H7 (cell line): ENCODE results near the gene GRAPL. TPM values are rescaled to one million over a fixed set of nuclear protein-coding genes. Genes with fewer than 3 reads are reported as not detected.
A peak's percentile ranks its signal among the peaks of the same experiment; 100 is the strongest.
"Not testable (repeated sequence)": the region's sequence is repeated elsewhere in the genome, so short reads cannot be mapped to it uniquely, and the experiment has no call there.

ENCODE experiments used
- DNase-seq: peaks from one replicate; pipeline ENCODE4 v3.0.0; 2012
- H3K27me3 ChIP-seq: 2 replicates; pipeline ENCODE4 v1.6.0; 2011; ENCODE audit warnings: mild to moderate bottlenecking, low read length; ENCODE audit not compliant: control insufficient read depth, insufficient read depth
- H3K36me3 ChIP-seq: replicated peaks from 2 replicates; pipeline ENCODE4 v1.5.1; 2011; ENCODE audit warnings: low read length; ENCODE audit not compliant: control insufficient read depth, insufficient read depth
- H3K4me3 ChIP-seq: 2 replicates; pipeline ENCODE4 v1.5.1; 2011; ENCODE audit warnings: low read depth, mild to moderate bottlenecking, control low read depth, low read length, moderate library complexity; ENCODE audit not compliant: insufficient read depth
- total RNA-seq: library from RNA; depleted of rRNA; stranded (reverse); fragments of >200 nt; shearing (Covaris generic); gene quantifications from 2 replicates; pipeline ENCODE4 v1.2.3, GENCODE V29; 2014; rRNA removed

The GRAPL gene
- total RNA-seq, 1 experiment from 2014 or later: not detected

GRCh38 chr17:19196382-19197204, 69.2 kb downstream of the GRAPL start:
- DNase-seq, H3K27me3 ChIP-seq, H3K36me3 ChIP-seq: not testable (repeated sequence)
- H3K4me3 ChIP-seq: peak overlapping the region; percentile 14; the same call in 1 of the 2 replicates

DNA sequence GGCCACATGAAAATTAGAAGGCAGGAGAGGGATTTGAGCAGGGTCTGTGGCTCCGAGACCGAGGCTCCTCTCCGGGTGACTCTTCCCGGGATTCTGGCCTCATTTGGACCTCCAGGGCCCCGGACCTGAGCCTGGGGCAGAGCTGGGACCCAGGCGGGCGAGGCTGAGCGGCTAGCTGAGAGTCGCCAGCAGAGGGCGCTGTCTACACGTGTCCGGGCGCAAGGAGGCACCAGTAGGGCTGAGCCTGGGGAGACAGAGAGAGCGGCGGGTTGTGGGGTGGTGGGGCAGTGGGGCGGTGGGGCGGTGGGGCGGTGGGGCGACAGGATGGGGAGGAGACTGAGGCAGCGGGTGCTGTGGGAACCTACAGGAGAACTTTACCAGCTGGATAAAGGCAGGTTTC, 75.1 kb downstream of the GRAPL start:
- not testable (repeated sequence) for DNase-seq, H3K27me3 ChIP-seq, H3K36me3 ChIP-seq, H3K4me3 ChIP-seq

DNA sequence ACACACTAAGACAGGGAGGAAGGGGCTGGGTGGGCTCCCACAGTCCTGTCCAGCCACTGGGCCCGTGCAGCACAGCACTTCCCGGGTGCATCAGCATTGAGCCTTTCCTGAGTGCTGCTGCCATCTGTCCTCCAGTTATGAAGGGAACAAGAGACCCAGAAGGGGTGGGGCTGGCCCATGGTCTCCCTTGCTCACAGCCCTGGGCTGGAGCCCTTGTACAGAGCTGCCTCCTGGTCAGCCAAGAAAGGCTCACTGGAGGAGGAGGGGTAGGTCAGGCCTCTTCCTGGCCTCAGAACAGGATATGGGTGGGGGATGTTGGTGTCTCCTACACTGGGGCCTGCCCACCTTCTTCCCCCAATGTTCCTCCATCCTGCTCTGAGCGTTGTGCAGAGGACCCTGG, 76.0 kb downstream of the GRAPL start:
- not testable (repeated sequence) for DNase-seq, H3K4me3 ChIP-seq, H3K27me3 ChIP-seq

More for the DNA sequence above, 76.0 kb downstream of the GRAPL start:
- not testable (repeated sequence) for H3K36me3 ChIP-seq

Other genes starting within 250 kb of the GRAPL start
- gene SLC5A10, start 175.4 kb upstream of the GRAPL start, total RNA-seq: not detected in 2 replicates
- gene FAM83G, start 122.8 kb upstream of the GRAPL start, total RNA-seq: 40.6 and 44.8 TPM in 2 replicates
- 0.15 and 0.66 TPM in 2 replicates for gene GRAP, start 80.6 kb upstream of the GRAPL start, total RNA-seq
- 23.7 and 30.3 TPM in 2 replicates for gene EPN2, start 109.8 kb downstream of the GRAPL start, total RNA-seq
- 61.5 and 63.5 TPM in 2 replicates for gene B9D1, start 235.1 kb downstream of the GRAPL start, total RNA-seq